ENCODE measurements around the gene VPS9D1.

DNA sequence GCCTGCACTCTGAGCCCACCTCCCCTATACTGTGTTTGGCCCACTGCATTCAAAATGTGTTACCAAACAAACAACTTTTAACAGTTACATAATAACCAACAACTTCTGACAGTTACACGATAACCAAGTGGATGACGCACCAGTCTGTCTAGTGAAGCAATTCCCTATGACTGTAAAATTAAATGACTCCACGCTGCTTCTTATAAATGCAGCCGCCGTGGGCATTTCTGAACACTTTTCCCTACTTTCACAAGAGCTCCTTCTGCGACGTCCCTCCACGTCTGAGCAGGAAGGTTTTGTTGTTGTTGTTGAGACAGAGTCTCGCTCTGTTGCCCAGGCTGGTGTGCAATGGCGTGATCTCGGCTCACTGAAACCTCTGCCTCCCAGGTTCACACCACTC, 28.2 kb upstream of the VPS9D1 start:
- TF ChIP-seq, protein P1, sequence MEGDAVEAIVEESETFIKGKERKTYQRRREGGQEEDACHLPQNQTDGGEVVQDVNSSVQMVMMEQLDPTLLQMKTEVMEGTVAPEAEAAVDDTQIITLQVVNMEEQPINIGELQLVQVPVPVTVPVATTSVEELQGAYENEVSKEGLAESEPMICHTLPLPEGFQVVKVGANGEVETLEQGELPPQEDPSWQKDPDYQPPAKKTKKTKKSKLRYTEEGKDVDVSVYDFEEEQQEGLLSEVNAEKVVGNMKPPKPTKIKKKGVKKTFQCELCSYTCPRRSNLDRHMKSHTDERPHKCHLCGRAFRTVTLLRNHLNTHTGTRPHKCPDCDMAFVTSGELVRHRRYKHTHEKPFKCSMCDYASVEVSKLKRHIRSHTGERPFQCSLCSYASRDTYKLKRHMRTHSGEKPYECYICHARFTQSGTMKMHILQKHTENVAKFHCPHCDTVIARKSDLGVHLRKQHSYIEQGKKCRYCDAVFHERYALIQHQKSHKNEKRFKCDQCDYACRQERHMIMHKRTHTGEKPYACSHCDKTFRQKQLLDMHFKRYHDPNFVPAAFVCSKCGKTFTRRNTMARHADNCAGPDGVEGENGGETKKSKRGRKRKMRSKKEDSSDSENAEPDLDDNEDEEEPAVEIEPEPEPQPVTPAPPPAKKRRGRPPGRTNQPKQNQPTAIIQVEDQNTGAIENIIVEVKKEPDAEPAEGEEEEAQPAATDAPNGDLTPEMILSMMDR (IDR thresholded peaks at IDR 0.05) = no peak
- no peak for TF ChIP-seq EP300 (IDR thresholded peaks at IDR 0.05)
- no peak for TF ChIP-seq POLR2A (IDR thresholded peaks at IDR 0.05)

All from ovary (tissue), 3 donors.